K562 (cell line): ENCODE results near the gene NDUFAF2.

Experiments
- BHLHE40 ChIP-seq: IDR thresholded peaks from 2 replicates; pipeline ENCODE4 v1.6.1; 2011; ENCODE audit warnings: low read length, improper control_type of control experiment
- CTCF ChIP-seq, 3 experiments: IDR thresholded peaks in 2 of 3; conservative IDR thresholded peaks in 1 of 3; 2 replicates each; pipeline ENCODE4 v1.5.1; 2011 to 2012; ENCODE audit warnings: low read length in 3 of 3, mild to moderate bottlenecking in 3 of 3, control low read depth in 2 of 3, improper control_type of control experiment in 1 of 3, inconsistent platforms in 1 of 3, low read depth in 1 of 3, mixed read lengths in 1 of 3, moderate library complexity in 1 of 3; ENCODE audit not compliant: insufficient read depth in 2 of 3
- HBP1 ChIP-seq: fragments of 450-650 bp; formaldehyde crosslinking; IDR thresholded peaks from 2 replicates; pipeline ENCODE4 v1.4.0; 2022; ENCODE audit warnings: missing genetic modification characterization
- MAFK ChIP-seq: IDR thresholded peaks from 2 replicates; pipeline ENCODE4 v1.6.1; 2011; ENCODE audit warnings: low read length, improper control_type of control experiment
- POLR2A ChIP-seq: fragments of 450-650 bp; conservative IDR thresholded peaks from 2 replicates; pipeline ENCODE4 v1.6.1; 2016
- POLR2AphosphoS5 ChIP-seq: IDR thresholded peaks from 2 replicates; pipeline ENCODE4 v1.6.1; 2011; ENCODE audit warnings: mild to moderate bottlenecking, low read depth, low read length, moderate library complexity; ENCODE audit not compliant: control insufficient read depth, insufficient read depth
- SMARCB1 ChIP-seq: IDR thresholded peaks from 2 replicates; pipeline ENCODE4 v1.6.1; 2011; ENCODE audit warnings: improper control_type of control experiment, low read depth; ENCODE audit not compliant: insufficient read length
- SPI1 ChIP-seq: IDR thresholded peaks from 2 replicates; pipeline ENCODE4 v1.6.1; 2011; ENCODE audit warnings: low read depth, low read length, control low read depth, borderline replicate concordance
- SRF ChIP-seq, 2 experiments: fragments of 250-450, 450-650 bp in 1 of 2; sonication (Bioruptor Pico) in 1 of 2; sonication (generic) in 1 of 2; formaldehyde crosslinking; IDR thresholded peaks; 2 replicates each; pipeline versions ENCODE4 v1.5.0 to v1.5.1; 2020 to 2022; ENCODE audit warnings: mild to moderate bottlenecking in 1 of 2, missing genetic modification reagents in 1 of 2
- TBL1XR1 ChIP-seq, 2 experiments: IDR thresholded peaks; 2 replicates each; pipeline ENCODE4 v1.6.1; 2012; ENCODE audit warnings: improper control_type of control experiment in 2 of 2, low read length in 2 of 2, mild to moderate bottlenecking in 1 of 2
- USF2 ChIP-seq: sonication (generic); formaldehyde crosslinking; IDR thresholded peaks from 2 replicates; pipeline ENCODE4 v1.5.0; 2020; ENCODE audit warnings: missing genetic modification reagents
- XRCC5 ChIP-seq: fragments of 200-400 bp; formaldehyde crosslinking; IDR thresholded peaks from 2 replicates; pipeline ENCODE4 v1.6.1; 2017; ENCODE audit warnings: low read depth, mild to moderate bottlenecking, low read length
- ZNF407 ChIP-seq: fragments of 450-650 bp; IDR thresholded peaks from 2 replicates; pipeline ENCODE4 v1.6.1; 2016; ENCODE audit warnings: low read depth
- ZNF639 ChIP-seq, 2 experiments: fragments of 200-800 bp in 1 of 2; sonication (Bioruptor generic) in 1 of 2; sonication (generic) in 1 of 2; formaldehyde crosslinking in 1 of 2; IDR thresholded peaks in 1 of 2; conservative IDR thresholded peaks in 1 of 2; 2 replicates each; pipeline versions ENCODE4 v1.5.0 to v1.6.1; 2016 to 2020; ENCODE audit warnings: missing compliant biosample characterization in 1 of 2, missing genetic modification characterization in 1 of 2, missing genetic modification reagents in 1 of 2

- no peak for TF ChIP-seq SRF (CRISPR knock-in tag; IDR thresholded peaks at IDR 0.05)
- no peak for TF ChIP-seq MAFK
- TF ChIP-seq POLR2AphosphoS5, result no peak
- no peak for TF ChIP-seq USF2 (CRISPR knock-in tag)
- no peak for TF ChIP-seq ZNF639 (CRISPR knock-in tag; conservative IDR thresholded peaks at IDR 0.05 in 1 of 2, IDR thresholded peaks at IDR 0.05 in 1 of 2)
- TF ChIP-seq ZNF407, result no peak
- no peak for TF ChIP-seq POLR2A
- TF ChIP-seq XRCC5, result no peak
- TF ChIP-seq CTCF (IDR thresholded peaks at IDR 0.05 in 2 of 3, conservative IDR thresholded peaks at IDR 0.05 in 1 of 3; ENCODE audit: insufficient read depth in 2 of 3, low read depth in 1 of 3, low read length in 3 of 3), result no peak
- TF ChIP-seq SMARCB1, result no peak
- no peak for TF ChIP-seq HBP1 (CRISPR knock-in tag)
- no peak for TF ChIP-seq SPI1
- TF ChIP-seq BHLHE40, result no peak
- TF ChIP-seq TBL1XR1 (IDR thresholded peaks at IDR 0.05; ENCODE audit: low read length in 2 of 2), result no peak
Measured at GRCh38 chr5:61178702-61179101, 233.7 kb downstream of the NDUFAF2 start.
